Measurements from ENCODE around the gene PAK1. TPM values are rescaled to one million over a fixed set of nuclear protein-coding genes. Genes with fewer than 3 reads are reported as not detected.

PAK1 gene
- total and polyA plus RNA-seq, 2 donors (not counting 1 experiment from before 2014, with no cell fraction given), result 34.6 to 37.7 TPM

GRCh38 chr11:77436506-77436905, 37.4 kb downstream of the PAK1 start:
- no peak for DNase-seq (ENCODE audit: low read depth in 2 of 2)
- H3K27me3 ChIP-seq (ENCODE audit: control insufficient read depth, insufficient read depth, low read length), result no peaks in the 10 kb centered on the region
- H4K20me1 ChIP-seq (ENCODE audit: control insufficient read depth, extremely low read depth, insufficient read depth, low read length), result no peaks in the 10 kb centered on the region
- H3K36me3 ChIP-seq (ENCODE audit: control insufficient read depth, insufficient read depth, low read length), result no peaks in the 10 kb centered on the region
- TF ChIP-seq EZH2 (IDR thresholded peaks at IDR 0.05; ENCODE audit: low read length, missing control alignments) (no peak), CTCF (conservative IDR thresholded peaks at IDR 0.05 in 1 of 2, IDR thresholded peaks at IDR 0.05 in 1 of 2; ENCODE audit: low read depth in 1 of 2, low read length in 2 of 2) (no peak)
- H3K79me2 ChIP-seq (ENCODE audit: control insufficient read depth, insufficient read depth, low read length), result no peaks in the 10 kb centered on the region
- no peak overlapping the region for H3K4me3 ChIP-seq (replicated peaks in 1 of 4; ENCODE audit: control extremely low read depth in 1 of 4, insufficient read depth in 1 of 4, low read depth in 3 of 4, low read length in 4 of 4)
- no peaks in the 10 kb centered on the region for H3K4me1 ChIP-seq (ENCODE audit: control insufficient read depth, extremely low read depth, insufficient read depth, low read length)
- H3K9me3 ChIP-seq (ENCODE audit: control insufficient read depth, insufficient read depth, low read depth, low read length), result no peaks in the 10 kb centered on the region
- H3K4me2 ChIP-seq (ENCODE audit: extremely low read depth, insufficient read depth, low read length), result no peak overlapping the region
- H3K9ac ChIP-seq (ENCODE audit: insufficient read depth, low read length), result no peak overlapping the region
- H3K27ac ChIP-seq (ENCODE audit: insufficient read depth, low read length), result no peak overlapping the region
- H2AFZ ChIP-seq (ENCODE audit: low read length), result no peak overlapping the region

- H4K20me1 ChIP-seq (ENCODE audit: control insufficient read depth, extremely low read depth, insufficient read depth, low read length), result no peaks in the 10 kb centered on the region
- H3K79me2 ChIP-seq (ENCODE audit: control insufficient read depth, insufficient read depth, low read length), result no peaks in the 10 kb centered on the region
- H3K36me3 ChIP-seq (ENCODE audit: control insufficient read depth, insufficient read depth, low read length), result no peaks in the 10 kb centered on the region
- no peak overlapping the region for H2AFZ ChIP-seq (ENCODE audit: low read length)
- H3K9me3 ChIP-seq (ENCODE audit: control insufficient read depth, insufficient read depth, low read depth, low read length), result no peaks in the 10 kb centered on the region
- no peak for DNase-seq (ENCODE audit: low read depth in 2 of 2)
- TF ChIP-seq EZH2 (IDR thresholded peaks at IDR 0.05; ENCODE audit: low read length, missing control alignments) (no peak), CTCF (conservative IDR thresholded peaks at IDR 0.05 in 1 of 2, IDR thresholded peaks at IDR 0.05 in 1 of 2; ENCODE audit: low read depth in 1 of 2, low read length in 2 of 2) (no peak)
- H3K4me3 ChIP-seq (replicated peaks in 1 of 4; ENCODE audit: control extremely low read depth in 1 of 4, insufficient read depth in 1 of 4, low read depth in 3 of 4, low read length in 4 of 4), result no peak overlapping the region
- H3K4me2 ChIP-seq (ENCODE audit: extremely low read depth, insufficient read depth, low read length), result no peak overlapping the region
- no peak overlapping the region for H3K9ac ChIP-seq (ENCODE audit: insufficient read depth, low read length)
- no peaks in the 10 kb centered on the region for H3K4me1 ChIP-seq (ENCODE audit: control insufficient read depth, extremely low read depth, insufficient read depth, low read length)
- no peak overlapping the region for H3K27ac ChIP-seq (ENCODE audit: insufficient read depth, low read length)
- no peaks in the 10 kb centered on the region for H3K27me3 ChIP-seq (ENCODE audit: control insufficient read depth, insufficient read depth, low read length)
Measured at GRCh38 chr11:77435972-77436371, 37.9 kb downstream of the PAK1 start.

GRCh38 chr11:77431813-77432212, 42.1 kb downstream of the PAK1 start:
- Histone ChIP-seq H3K27me3 (ENCODE audit: control insufficient read depth, insufficient read depth, low read length) (no peaks in the 10 kb centered on the region), H3K4me3 (replicated peaks in 1 of 4; ENCODE audit: control extremely low read depth in 1 of 4, insufficient read depth in 1 of 4, low read depth in 3 of 4, low read length in 4 of 4) (no peak overlapping the region), H3K4me1 (ENCODE audit: control insufficient read depth, extremely low read depth, insufficient read depth, low read length) (no peaks in the 10 kb centered on the region), H3K36me3 (ENCODE audit: control insufficient read depth, insufficient read depth, low read length) (no peaks in the 10 kb centered on the region), H2AFZ (ENCODE audit: low read length) (no peak overlapping the region), H3K79me2 (ENCODE audit: control insufficient read depth, insufficient read depth, low read length) (no peaks in the 10 kb centered on the region), H4K20me1 (ENCODE audit: control insufficient read depth, extremely low read depth, insufficient read depth, low read length) (no peaks in the 10 kb centered on the region), H3K4me2 (ENCODE audit: extremely low read depth, insufficient read depth, low read length) (no peak overlapping the region), H3K27ac (ENCODE audit: insufficient read depth, low read length) (no peak overlapping the region), H3K9me3 (ENCODE audit: control insufficient read depth, insufficient read depth, low read depth, low read length) (no peaks in the 10 kb centered on the region), H3K9ac (ENCODE audit: insufficient read depth, low read length) (no peak overlapping the region)
- TF ChIP-seq CTCF (conservative IDR thresholded peaks at IDR 0.05 in 1 of 2, IDR thresholded peaks at IDR 0.05 in 1 of 2; ENCODE audit: low read depth in 1 of 2, low read length in 2 of 2) (no peak), EZH2 (IDR thresholded peaks at IDR 0.05; ENCODE audit: low read length, missing control alignments) (no peak)
- DNase-seq (ENCODE audit: low read depth in 2 of 2), result no peak
